K562 (cell line): ENCODE measurements around the gene B4GALT5. TPM values are rescaled to one million over a fixed set of nuclear protein-coding genes. Genes with fewer than 3 reads are reported as not detected.

Source experiments
- ATAC-seq: fragments of 200-7000 bp; cut with Tn5 transposase; 3 replicates; pipeline ENCODE4 v1.9.1; 2020; ENCODE audit warnings: moderate library complexity
- BruUV-seq: library from RNA; stranded (reverse); fragments of 400-500 nt; replicated peaks from 2 replicates; lab custom pipeline; 2021; lab: Mats Ljungman, UMichigan
- CTCF ChIA-PET: fragments of 300-600 bp; formaldehyde crosslinking; extraction: SDS; loops from one replicate; lab custom pipeline; 2021; ENCODE audit warnings: low intra/inter-chr PET ratio; lab: Yijun Ruan, JAX
- POLR2A ChIA-PET: fragments of 300-600, 350-650 bp; sonication (Branson Sonifier 250); formaldehyde crosslinking; extraction: SDS; loops from one replicate; lab custom pipeline; 2021; ENCODE audit warnings: antibody characterized with exemption, inconsistent platforms; lab: Yijun Ruan, JAX
- DNase-seq, 4 experiments: peaks; one replicate each; pipeline versions ENCODE4 v3.0.0 to v3.0.0-alpha.2; 2011 to 2018; ENCODE audit warnings: low spot score in 3 of 4, mixed read lengths in 3 of 4; ENCODE audit errors: extremely low read depth in 1 of 4
- FAIRE-seq: peaks from 2 replicates; lab custom pipeline; 2011; peaks lifted over from hg19 to GRCh38; lab: Jason Lieb, UNC
- H2AFZ ChIP-seq: 2 replicates; pipeline ENCODE4 v1.6.0; 2011; ENCODE audit warnings: low read depth, low read length, control low read depth, inconsistent platforms
- H3K27ac ChIP-seq: fragments of 200-600 bp; 3 replicates; pipeline ENCODE4 v1.8.0; 2011; ENCODE audit warnings: low read depth, mild to moderate bottlenecking, control low read depth, inconsistent platforms, low read length, moderate library complexity, mixed read lengths; ENCODE audit errors: extremely low read depth
- H3K27me3 ChIP-seq, 2 experiments: fragments of 300-600 bp in 1 of 2; 2 replicates in 1 of 2; 3 replicates in 1 of 2; pipeline versions ENCODE4 v1.6.0 to v1.8.0; 2011; ENCODE audit warnings: inconsistent platforms in 2 of 2, low read length in 2 of 2, mild to moderate bottlenecking in 1 of 2, mixed read lengths in 1 of 2, moderate library complexity in 1 of 2; ENCODE audit not compliant: control insufficient read depth in 2 of 2, insufficient read depth in 2 of 2
- H3K36me3 ChIP-seq: fragments of 300-600 bp; 3 replicates; pipeline ENCODE4 v1.8.0; 2011; ENCODE audit warnings: mild to moderate bottlenecking, low read length, inconsistent platforms; ENCODE audit not compliant: control insufficient read depth, insufficient read depth
- H3K4me1 ChIP-seq, 2 experiments: fragments of 200-600 bp in 1 of 2; replicated peaks in 1 of 2; 2 replicates in 1 of 2; 3 replicates in 1 of 2; pipeline versions ENCODE4 v1.5.1 to v1.8.0; 2011; ENCODE audit warnings: inconsistent platforms in 2 of 2, low read length in 2 of 2, mild to moderate bottlenecking in 1 of 2, mixed read lengths in 1 of 2, moderate library complexity in 1 of 2; ENCODE audit not compliant: control insufficient read depth in 2 of 2, insufficient read depth in 2 of 2
- H3K4me2 ChIP-seq: 2 replicates; pipeline ENCODE4 v1.6.1; 2011; ENCODE audit warnings: low read length, control low read depth, inconsistent platforms, mixed read lengths; ENCODE audit not compliant: insufficient read depth
- H3K4me3 ChIP-seq: fragments of 200-600 bp; sonication (generic), shearing (Covaris generic); 2 replicates; pipeline ENCODE4 v1.5.1; 2016; ENCODE audit warnings: control low read depth, inconsistent platforms
- H3K79me2 ChIP-seq: fragments of 200-600 bp; 3 replicates; pipeline ENCODE4 v1.8.0; 2011; ENCODE audit warnings: low read length, inconsistent platforms; ENCODE audit not compliant: control insufficient read depth, insufficient read depth
- H3K9ac ChIP-seq, 2 experiments: 2 replicates each; pipeline versions ENCODE4 v1.6.0 to v1.6.1; 2011; ENCODE audit warnings: low read depth in 2 of 2, low read length in 2 of 2, control low read depth in 1 of 2, inconsistent platforms in 1 of 2, mild to moderate bottlenecking in 1 of 2, mixed read lengths in 1 of 2; ENCODE audit not compliant: insufficient read depth in 1 of 2
- H3K9me1 ChIP-seq: one replicate; pipeline ENCODE4 v1.6.0; 2011; ENCODE audit warnings: inconsistent platforms, mild to moderate bottlenecking, low read length, moderate library complexity; ENCODE audit not compliant: control insufficient read depth, insufficient read depth
- H3K9me3 ChIP-seq: replicated peaks from 2 replicates; pipeline ENCODE4 v1.5.1; 2011; ENCODE audit warnings: low read depth, low read length, inconsistent platforms; ENCODE audit not compliant: control insufficient read depth, insufficient read depth
- H4K20me1 ChIP-seq: replicated peaks from 2 replicates; pipeline ENCODE4 v1.6.1; 2011; ENCODE audit warnings: low read length, inconsistent platforms, mixed read lengths; ENCODE audit not compliant: control insufficient read depth, insufficient read depth
- BCLAF1 ChIP-seq, 2 experiments: fragments of 450-650 bp in 1 of 2; IDR thresholded peaks; 2 replicates each; pipeline ENCODE4 v1.6.1; 2011 to 2017; ENCODE audit warnings: low read depth in 2 of 2, antibody characterized with exemption in 1 of 2, borderline replicate concordance in 1 of 2, low read length in 1 of 2, mild to moderate bottlenecking in 1 of 2, mixed read lengths in 1 of 2; ENCODE audit not compliant: control insufficient read depth in 1 of 2
- BRCA1 ChIP-seq, 2 experiments: fragments of 450-650 bp in 1 of 2; sonication (generic) in 1 of 2; formaldehyde crosslinking in 1 of 2; IDR thresholded peaks; 2 replicates each; pipeline versions ENCODE4 v1.5.0 to v1.6.1; 2017 to 2020; ENCODE audit warnings: mild to moderate bottlenecking in 1 of 2, missing genetic modification reagents in 1 of 2
- CAMTA2 ChIP-seq: fragments of 250-450 bp; sonication (Bioruptor Pico); conservative IDR thresholded peaks from 2 replicates; pipeline ENCODE4 v1.5.1; 2022
- CBX3 ChIP-seq, 2 experiments: IDR thresholded peaks; 1 replicate in 1 of 2; 2 replicates in 1 of 2; pipeline ENCODE4 v1.6.1; 2012; ENCODE audit warnings: inconsistent platforms in 2 of 2, low read length in 2 of 2, borderline replicate concordance in 1 of 2, control low read depth in 1 of 2
- CCNT2 ChIP-seq: IDR thresholded peaks from 2 replicates; pipeline ENCODE4 v1.6.1; 2011; ENCODE audit warnings: borderline replicate concordance, low read depth, mild to moderate bottlenecking, moderate library complexity, mixed read lengths, low read length; ENCODE audit not compliant: insufficient read length; ENCODE audit errors: extremely low read depth
- CREB1 ChIP-seq, 2 experiments: sonication (generic) in 1 of 2; formaldehyde crosslinking in 1 of 2; IDR thresholded peaks; 2 replicates each; pipeline versions ENCODE4 v1.6.1 to v1.8.0; 2012 to 2022; ENCODE audit warnings: inconsistent platforms in 1 of 2, mild to moderate bottlenecking in 1 of 2, missing genetic modification reagents in 1 of 2, moderate library complexity in 1 of 2
- ETV1 ChIP-seq: fragments of 450-650 bp; conservative IDR thresholded peaks from 2 replicates; pipeline ENCODE4 v1.6.1; 2016; ENCODE audit warnings: missing genetic modification characterization, control low read depth, low read depth, missing compliant biosample characterization
- IRF9 ChIP-seq: fragments of 450-650 bp; IDR thresholded peaks from 2 replicates; pipeline ENCODE4 v1.6.1; 2016; ENCODE audit warnings: missing biosample characterization, missing genetic modification characterization
- KDM5B ChIP-seq: fragments of 200-600 bp; sonication (generic); IDR thresholded peaks from 2 replicates; pipeline ENCODE4 v1.6.1; 2012; ENCODE audit warnings: low read depth, mild to moderate bottlenecking, moderate library complexity, low read length, control low read depth, inconsistent platforms; ENCODE audit not compliant: insufficient replicate concordance
- NFE2L1 ChIP-seq: fragments of 450-650 bp; IDR thresholded peaks from 2 replicates; pipeline ENCODE4 v1.6.1; 2016; ENCODE audit warnings: missing genetic modification characterization, low read depth, mild to moderate bottlenecking, missing compliant biosample characterization, moderate library complexity, borderline replicate concordance
- SRSF3 ChIP-seq: fragments of 200-400 bp; formaldehyde crosslinking; IDR thresholded peaks from 2 replicates; pipeline ENCODE4 v1.6.1; 2016; ENCODE audit warnings: mild to moderate bottlenecking, low read length, moderate library complexity; ENCODE audit not compliant: insufficient read depth
- ZNF280B ChIP-seq: fragments of 250-450 bp; sonication (Bioruptor Pico); IDR thresholded peaks from 2 replicates; pipeline ENCODE4 v1.5.1; 2021; ENCODE audit warnings: mild to moderate bottlenecking
- ZNF436 ChIP-seq: fragments of 250-450, 450-650 bp; sonication (Bioruptor Pico); formaldehyde crosslinking; IDR thresholded peaks from 2 replicates; pipeline ENCODE4 v1.7.0; 2020; ENCODE audit warnings: mild to moderate bottlenecking
- WGBS: fragments of 100-300 bp; shearing (Covaris generic); methylation state at CpG from one replicate; pipeline ENCODE4 v1.1.6; 2016; ENCODE audit warnings: low coverage, mixed read lengths; ENCODE audit not compliant: insufficient coverage; ENCODE audit errors: missing lambda C conversion rate; 5-methylcytosine and 5-hydroxymethylcytosine counted together
- in situ Hi-C: fragments of 300-500 bp; cut with MboI; formaldehyde crosslinking; loops from 4 replicates; pipeline ENCODE4 v1.15.0; 2018; ENCODE audit warnings: inconsistent platforms, mixed read lengths
- intact Hi-C: fragments of 100-400 bp; cut with micrococcal nuclease; formaldehyde crosslinking; loops from 2 replicates; pipeline ENCODE4 v1.14.2; 2022
- polyA plus RNA-seq, 8 experiments: library from polyadenylated mRNA; depleted of rRNA in 4 of 8; stranded (reverse) in 5 of 8; unstranded in 3 of 8; fragments of >200 nt; fragmentation: Nextera tagmentation in 2 of 8; fragmentation: Illumina TruSeq in 1 of 8; extraction: Ambion mirVana in 2 of 8; extraction: Trizol in 1 of 8; gene quantifications; 2 replicates each; pipeline versions ENCODE4 v1.2.1 to v1.2.3, GENCODE V29; 2011 to 2014; ENCODE audit warnings: inconsistent platforms in 1 of 8, missing spikeins in 1 of 8
- total RNA-seq, 7 experiments: library from RNA; depleted of rRNA in 6 of 7; stranded (reverse); fragments of >200 nt in 6 of 7; fragmentation: Illumina TruSeq in 2 of 7; extraction: Trizol in 2 of 7; gene quantifications; 2 replicates each; pipeline versions ENCODE4 v1.2.1 to v1.2.3, GENCODE V29; 2011 to 2021; ENCODE audit warnings: low replicate concordance in 1 of 7

The B4GALT5 gene
- total and polyA plus RNA-seq, 9 of the 15 experiments (the other 6 are each of a cell fraction or from before 2014, with no cell fraction given) = 8.5 to 32.6 (median 23.4) TPM

GRCh38 chr20:49756241-49756640 is 42.6 kb upstream of the B4GALT5 start:
- Histone ChIP-seq H3K4me2 (no peak overlapping the region), H3K9ac (no peak overlapping the region; a peak in 1 of 4 replicates), H3K4me3 (no peak overlapping the region), H3K36me3 (no peaks in the 10 kb centered on the region), H4K20me1 (no peaks in the 10 kb centered on the region), H2AFZ (no peak overlapping the region), H3K9me3 (no peaks in the 10 kb centered on the region), H3K4me1 (no peaks in the 10 kb centered on the region; a peak in 3 of 5 replicates), H3K79me2 (no peaks in the 10 kb centered on the region)
- no peak for ATAC-seq
- ChIA-PET CTCF (no interaction called here), POLR2A (interaction anchor here (1.0 kb wide), 1 partner anchor 9 kb away, joined by 4 read pairs; no protein-coding TSS in a partner anchor)
- 86% methylated on average over 2 of the region's 2 CpGs for WGBS
- no TSS peak for BruUV-seq
- FAIRE-seq = no peak
- DNase-seq = no peak
- no peak for TF ChIP-seq SRSF3
- no peak for TF ChIP-seq CCNT2
- no peak for TF ChIP-seq KDM5B
- no peak for TF ChIP-seq BCLAF1 (IDR thresholded peaks at IDR 0.05; ENCODE audit: borderline replicate concordance in 1 of 2, control insufficient read depth in 1 of 2, low read depth in 2 of 2, low read length in 1 of 2)
- TF ChIP-seq ZNF436 (CRISPR knock-in tag) = no peak
- no peak for TF ChIP-seq BRCA1 (IDR thresholded peaks at IDR 0.05)
- TF ChIP-seq BRCA1 (CRISPR knock-in tag; IDR thresholded peaks at IDR 0.05) = no peak
- TF ChIP-seq ZNF280B (CRISPR knock-in tag) = no peak
- no peak for TF ChIP-seq CBX3 (IDR thresholded peaks at IDR 0.05; ENCODE audit: borderline replicate concordance in 1 of 2, low read length in 2 of 2)
- TF ChIP-seq NFE2L1 (tag) = no peak
- TF ChIP-seq ETV1 = no peak
- no peak for TF ChIP-seq IRF9 (tag)
- no peak for TF ChIP-seq CAMTA2 (CRISPR knock-in tag)
- no peak for TF ChIP-seq CREB1 (IDR thresholded peaks at IDR 0.05)
- TF ChIP-seq CREB1 (CRISPR knock-in tag; IDR thresholded peaks at IDR 0.05) = no peak
- TF ChIP-seq, all 486 proteins: peak for 0
- in situ Hi-C loops (no loop called here), intact Hi-C loops (no loop called here)
- Histone ChIP-seq H3K9me1 (no peaks in the 10 kb centered on the region), H3K27me3 (no peaks in the 10 kb centered on the region), H3K27ac (no peak overlapping the region)
